Superior temporal gyrus (tissue), 1 donor: Measurements from ENCODE around the gene IRF2BP1.

ENCODE experiments used
- DNase-seq: peaks from one replicate; pipeline ENCODE4 v3.0.0-alpha.2; 2016; ENCODE audit errors: extremely low spot score

The IRF2BP1 gene

DNA sequence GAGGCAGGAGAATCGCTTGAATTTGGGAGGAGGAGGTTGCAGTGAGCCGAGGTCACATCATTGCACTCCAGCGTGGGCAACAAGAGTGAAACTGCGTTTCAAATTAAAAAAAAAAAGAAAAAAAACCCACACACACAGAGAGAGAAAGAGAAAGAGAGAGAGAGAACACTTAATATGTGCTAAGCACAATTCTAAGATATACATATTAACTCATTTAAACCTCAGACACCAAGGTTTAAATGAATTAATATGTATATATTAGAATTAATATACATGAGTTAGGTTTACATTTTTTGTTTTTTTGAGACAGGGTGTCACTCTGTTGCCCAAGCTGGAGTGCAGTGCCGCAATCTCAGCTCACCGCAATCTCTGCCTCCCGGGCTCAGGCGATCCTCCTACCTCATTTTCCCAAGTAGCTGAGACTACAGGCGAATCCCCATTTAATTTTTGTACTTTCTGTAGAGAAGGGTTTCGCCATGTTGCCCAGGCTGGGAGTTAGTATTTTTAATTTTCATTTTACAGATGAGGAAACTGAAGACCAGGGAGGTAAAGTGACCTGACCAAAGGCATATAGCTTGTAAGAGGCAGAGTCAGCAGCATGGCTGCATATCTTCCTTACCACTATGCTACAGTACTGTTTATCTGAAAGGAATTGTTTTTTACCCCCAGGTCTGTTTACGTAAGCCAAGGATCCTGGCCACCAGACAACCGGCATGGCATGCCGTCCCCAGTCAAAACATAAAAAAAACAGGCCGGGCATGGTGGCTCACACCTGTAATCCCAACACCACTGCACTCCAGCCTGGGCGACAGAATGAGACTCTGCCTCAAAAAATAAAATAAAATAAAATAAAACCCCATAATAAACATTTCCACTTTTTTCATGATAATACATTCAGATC, 25.3 kb downstream of the IRF2BP1 start:
- no peak for DNase-seq

GRCh38 chr19:45854167-45854778, 31.7 kb downstream of the IRF2BP1 start:
- DNase-seq = no peak

GRCh38 chr19:45852983-45853382, 33.0 kb downstream of the IRF2BP1 start:
- DNase-seq = no peak

DNA sequence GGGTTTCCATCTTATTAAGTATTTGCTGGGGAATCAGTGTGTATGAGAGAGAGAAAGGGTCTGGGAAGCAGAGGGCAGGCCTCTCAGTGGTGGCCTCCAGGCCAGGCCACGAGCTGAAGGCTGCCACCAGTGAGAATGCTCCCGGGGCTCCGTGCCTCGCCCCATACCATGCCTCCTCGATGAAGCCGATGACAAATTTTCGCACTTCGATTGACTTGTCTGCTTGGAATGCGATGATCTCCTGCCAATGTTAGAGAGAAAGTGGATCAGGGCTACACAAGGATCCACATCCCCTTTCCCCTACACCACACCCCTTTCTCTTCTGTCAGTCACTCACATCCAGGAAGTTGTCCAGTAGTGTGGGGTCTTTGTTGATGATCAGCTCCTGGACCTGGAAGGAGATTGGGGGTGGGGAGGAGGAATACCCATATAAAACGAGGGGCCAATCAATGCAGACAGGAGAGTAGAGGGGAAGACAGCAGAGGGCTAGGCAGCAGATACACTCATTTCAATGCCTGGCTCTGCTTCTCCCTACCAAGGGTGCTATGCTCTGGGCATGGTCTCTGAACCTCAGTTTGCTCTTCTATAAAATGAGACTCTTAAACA, 33.7 kb downstream of the IRF2BP1 start:
- DNase-seq = no peak

DNA sequence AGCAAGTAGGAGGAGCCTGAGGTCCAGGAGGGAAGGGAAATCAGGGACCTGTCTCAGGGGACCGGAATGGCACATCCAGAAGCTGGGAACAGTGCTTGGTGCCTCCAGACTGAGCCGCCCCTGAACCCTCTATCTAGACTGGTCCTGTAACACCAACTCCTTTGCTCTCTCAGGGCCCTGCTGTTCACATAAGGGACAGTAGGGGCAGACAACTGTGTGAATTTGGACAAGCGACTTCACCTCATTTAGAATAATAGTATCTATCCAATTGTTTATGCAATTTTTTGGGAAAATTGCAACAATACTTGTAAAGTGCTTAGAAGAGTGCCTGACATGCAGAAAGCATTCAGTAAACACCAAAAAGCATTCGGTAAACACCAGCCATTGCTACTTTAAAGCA, 37.0 kb downstream of the IRF2BP1 start:
- DNase-seq = no peak

GRCh38 chr19:45847663-45848062, 38.3 kb downstream of the IRF2BP1 start:
- no peak for DNase-seq

DNA sequence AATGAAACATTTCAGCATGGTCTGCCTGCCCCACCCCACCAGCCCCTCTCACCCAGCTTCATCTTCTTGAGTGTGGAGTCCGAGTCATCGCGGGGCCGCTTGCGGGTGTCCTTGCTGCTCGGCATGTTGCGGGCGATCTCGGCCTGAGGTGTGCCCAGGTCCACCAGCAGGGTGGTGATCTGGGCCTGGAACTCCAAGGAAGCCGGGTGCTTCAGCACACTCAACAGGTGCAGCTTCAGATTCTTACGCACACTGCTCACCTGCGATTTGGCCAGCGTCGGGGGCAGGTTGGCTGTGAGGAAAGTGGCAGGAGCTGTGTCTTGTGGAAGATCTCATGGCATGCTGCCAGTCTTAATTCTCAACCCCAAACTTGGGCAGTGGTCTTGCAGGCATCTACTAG, 43.7 kb downstream of the IRF2BP1 start:
- DNase-seq = no peak

DNA sequence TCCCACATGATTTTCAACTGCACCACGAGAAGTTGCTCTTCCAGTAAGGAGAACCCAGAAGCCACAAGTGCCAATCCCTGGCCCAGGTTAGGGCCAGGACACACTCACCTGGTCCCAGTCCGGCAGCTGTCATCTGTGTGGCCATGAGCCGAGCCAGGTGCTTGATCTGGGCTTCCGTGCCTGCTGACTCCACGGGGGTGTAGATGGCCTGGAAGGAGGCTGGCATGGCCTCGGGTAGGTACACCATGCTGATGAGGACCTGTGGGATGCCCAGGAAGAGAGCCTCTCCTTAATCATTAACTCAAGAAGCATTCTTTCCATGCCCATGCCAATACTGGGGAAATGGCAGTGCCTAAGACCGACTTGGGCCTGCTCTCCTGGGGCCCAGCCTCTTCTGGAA, 51.0 kb downstream of the IRF2BP1 start:
- DNase-seq = no peak
